Panc1 (cell line): ENCODE results near the gene PHOSPHO2. TPM values are rescaled to one million over a fixed set of nuclear protein-coding genes. Genes with fewer than 3 reads are reported as not detected.

Source experiments
- ATAC-seq: fragments of 200-7000 bp; cut with Tn5 transposase; 2 replicates; pipeline ENCODE4 v1.9.1; 2020; ENCODE audit warnings: mild to moderate bottlenecking, moderate library complexity
- BruUV-seq: library from RNA; stranded (reverse); fragments of 400-500 nt; replicated peaks from 2 replicates; lab custom pipeline; 2021; lab: Mats Ljungman, UMichigan
- CTCF ChIA-PET: fragments of 300-600 bp; sonication (Branson Sonifier 250); formaldehyde crosslinking; loops from one replicate; lab custom pipeline; 2022; ENCODE audit warnings: antibody characterized with exemption; lab: Charles Lee
- POLR2A ChIA-PET: fragments of 300-600 bp; sonication (Branson Sonifier 250); formaldehyde crosslinking; loops from one replicate; lab custom pipeline; 2022; ENCODE audit warnings: antibody characterized with exemption; lab: Charles Lee
- DNase-seq: peaks from one replicate; pipeline ENCODE4 v3.0.0-alpha.2; 2010; ENCODE audit warnings: low read depth, low spot score
- H3K27ac ChIP-seq: 2 replicates; pipeline ENCODE4 v1.5.1; 2011; ENCODE audit warnings: mild to moderate bottlenecking, low read length, inconsistent platforms
- H3K27me3 ChIP-seq: fragments of 200-500 bp; sonication (Bioruptor generic); 2 replicates; pipeline ENCODE4 v1.6.0; 2014; ENCODE audit warnings: low read length, inconsistent platforms; ENCODE audit not compliant: control insufficient read depth, insufficient read depth
- H3K36me3 ChIP-seq: fragments of 200-500 bp; sonication (Bioruptor generic); 2 replicates; pipeline ENCODE4 v1.5.1; 2014; ENCODE audit warnings: inconsistent platforms, mild to moderate bottlenecking, low read length, moderate library complexity; ENCODE audit not compliant: control insufficient read depth, insufficient read depth
- H3K4me1 ChIP-seq: 2 replicates; pipeline ENCODE4 v1.5.1; 2011; ENCODE audit warnings: inconsistent platforms, mild to moderate bottlenecking, low read length, moderate library complexity; ENCODE audit not compliant: control insufficient read depth, insufficient read depth
- H3K4me3 ChIP-seq, 2 experiments: 2 replicates each; pipeline ENCODE4 v1.5.1; 2011 to 2012; ENCODE audit warnings: low read depth in 2 of 2, low read length in 2 of 2, mild to moderate bottlenecking in 2 of 2, inconsistent platforms in 1 of 2, moderate library complexity in 1 of 2
- H3K9me3 ChIP-seq: fragments of 200-500 bp; sonication (Bioruptor generic); 2 replicates; pipeline ENCODE4 v1.5.1; 2014; ENCODE audit warnings: low read depth, mild to moderate bottlenecking, inconsistent platforms, low read length, moderate library complexity; ENCODE audit not compliant: control insufficient read depth, insufficient read depth
- POLR2AphosphoS5 ChIP-seq: IDR thresholded peaks from 2 replicates; pipeline ENCODE4 v1.6.1; 2012; ENCODE audit warnings: mild to moderate bottlenecking, low read depth, low read length, moderate library complexity
- SIN3A ChIP-seq: IDR thresholded peaks from 2 replicates; pipeline ENCODE4 v1.6.1; 2012; ENCODE audit warnings: low read depth, mild to moderate bottlenecking, low read length, moderate library complexity, borderline replicate concordance; ENCODE audit not compliant: insufficient read depth
- TCF7L2 ChIP-seq: IDR thresholded peaks from 2 replicates; pipeline ENCODE4 v1.6.1; 2011; ENCODE audit warnings: mild to moderate bottlenecking, low read depth, low read length, inconsistent platforms
- in situ Hi-C: cut with HindIII; loops from 2 replicates; pipeline ENCODE4 v1.10.0; 2016; ENCODE audit warnings: low sequenced_read_pairs, low pct_unique_long_range_greater_than_20kb
- intact Hi-C: fragments of 100-400 bp; cut with micrococcal nuclease; formaldehyde crosslinking; loops from one replicate; pipeline ENCODE4 v1.10.0; 2022; ENCODE audit not compliant: unreplicated experiment
- total RNA-seq: library from RNA; stranded (reverse); gene quantifications from one replicate; pipeline ENCODE4 v1.2.1, GENCODE V29; 2021; ENCODE audit not compliant: unreplicated experiment
- TF ChIP-seq, protein P1 (sequence below), 2 experiments: IDR thresholded peaks; 2 replicates each; pipeline ENCODE4 v1.6.1; 2011 to 2012; ENCODE audit warnings: low read depth in 2 of 2, control low read depth in 1 of 2, low read length in 1 of 2, mild to moderate bottlenecking in 1 of 2, moderate library complexity in 1 of 2; ENCODE audit not compliant: insufficient read depth in 1 of 2
- TF ChIP-seq, protein P2 (sequence below): fragments of 450-650 bp; IDR thresholded peaks from 2 replicates; pipeline ENCODE4 v1.5.1; 2017; ENCODE audit warnings: mild to moderate bottlenecking

The PHOSPHO2 gene
- total RNA-seq, 1 experiment from 2014 or later, result 6.2 TPM

DNA sequence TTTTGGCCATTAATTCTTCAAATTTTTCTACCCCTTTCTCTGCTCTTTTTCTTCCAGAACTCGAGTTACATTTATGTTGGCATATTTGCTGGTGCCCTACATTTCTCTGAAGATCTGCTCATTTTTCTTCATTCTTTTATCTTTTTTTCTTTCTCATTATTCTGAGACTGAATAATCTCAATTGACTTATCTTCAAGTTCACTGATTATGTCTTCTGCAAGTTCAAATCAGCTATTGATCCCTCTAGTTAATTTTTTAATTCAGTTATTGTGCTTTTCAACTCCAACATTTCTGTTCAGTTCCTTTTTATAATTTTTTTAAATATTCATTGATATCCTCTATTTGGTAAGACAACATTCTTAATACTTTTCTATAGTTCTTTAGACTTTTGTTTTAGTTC is 3.3 kb upstream of the PHOSPHO2 start:
- in situ Hi-C loops, result no loop called here
- no TSS peak for BruUV-seq
- no peak for TF ChIP-seq TCF7L2
- TF ChIP-seq, protein P1, sequence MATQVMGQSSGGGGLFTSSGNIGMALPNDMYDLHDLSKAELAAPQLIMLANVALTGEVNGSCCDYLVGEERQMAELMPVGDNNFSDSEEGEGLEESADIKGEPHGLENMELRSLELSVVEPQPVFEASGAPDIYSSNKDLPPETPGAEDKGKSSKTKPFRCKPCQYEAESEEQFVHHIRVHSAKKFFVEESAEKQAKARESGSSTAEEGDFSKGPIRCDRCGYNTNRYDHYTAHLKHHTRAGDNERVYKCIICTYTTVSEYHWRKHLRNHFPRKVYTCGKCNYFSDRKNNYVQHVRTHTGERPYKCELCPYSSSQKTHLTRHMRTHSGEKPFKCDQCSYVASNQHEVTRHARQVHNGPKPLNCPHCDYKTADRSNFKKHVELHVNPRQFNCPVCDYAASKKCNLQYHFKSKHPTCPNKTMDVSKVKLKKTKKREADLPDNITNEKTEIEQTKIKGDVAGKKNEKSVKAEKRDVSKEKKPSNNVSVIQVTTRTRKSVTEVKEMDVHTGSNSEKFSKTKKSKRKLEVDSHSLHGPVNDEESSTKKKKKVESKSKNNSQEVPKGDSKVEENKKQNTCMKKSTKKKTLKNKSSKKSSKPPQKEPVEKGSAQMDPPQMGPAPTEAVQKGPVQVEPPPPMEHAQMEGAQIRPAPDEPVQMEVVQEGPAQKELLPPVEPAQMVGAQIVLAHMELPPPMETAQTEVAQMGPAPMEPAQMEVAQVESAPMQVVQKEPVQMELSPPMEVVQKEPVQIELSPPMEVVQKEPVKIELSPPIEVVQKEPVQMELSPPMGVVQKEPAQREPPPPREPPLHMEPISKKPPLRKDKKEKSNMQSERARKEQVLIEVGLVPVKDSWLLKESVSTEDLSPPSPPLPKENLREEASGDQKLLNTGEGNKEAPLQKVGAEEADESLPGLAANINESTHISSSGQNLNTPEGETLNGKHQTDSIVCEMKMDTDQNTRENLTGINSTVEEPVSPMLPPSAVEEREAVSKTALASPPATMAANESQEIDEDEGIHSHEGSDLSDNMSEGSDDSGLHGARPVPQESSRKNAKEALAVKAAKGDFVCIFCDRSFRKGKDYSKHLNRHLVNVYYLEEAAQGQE (IDR thresholded peaks at IDR 0.05; ENCODE audit: insufficient read depth in 1 of 2, low read depth in 2 of 2, low read length in 1 of 2), result no peak
- TF ChIP-seq POLR2AphosphoS5, result no peak
- no peak for TF ChIP-seq SIN3A
- TF ChIP-seq, protein P2, sequence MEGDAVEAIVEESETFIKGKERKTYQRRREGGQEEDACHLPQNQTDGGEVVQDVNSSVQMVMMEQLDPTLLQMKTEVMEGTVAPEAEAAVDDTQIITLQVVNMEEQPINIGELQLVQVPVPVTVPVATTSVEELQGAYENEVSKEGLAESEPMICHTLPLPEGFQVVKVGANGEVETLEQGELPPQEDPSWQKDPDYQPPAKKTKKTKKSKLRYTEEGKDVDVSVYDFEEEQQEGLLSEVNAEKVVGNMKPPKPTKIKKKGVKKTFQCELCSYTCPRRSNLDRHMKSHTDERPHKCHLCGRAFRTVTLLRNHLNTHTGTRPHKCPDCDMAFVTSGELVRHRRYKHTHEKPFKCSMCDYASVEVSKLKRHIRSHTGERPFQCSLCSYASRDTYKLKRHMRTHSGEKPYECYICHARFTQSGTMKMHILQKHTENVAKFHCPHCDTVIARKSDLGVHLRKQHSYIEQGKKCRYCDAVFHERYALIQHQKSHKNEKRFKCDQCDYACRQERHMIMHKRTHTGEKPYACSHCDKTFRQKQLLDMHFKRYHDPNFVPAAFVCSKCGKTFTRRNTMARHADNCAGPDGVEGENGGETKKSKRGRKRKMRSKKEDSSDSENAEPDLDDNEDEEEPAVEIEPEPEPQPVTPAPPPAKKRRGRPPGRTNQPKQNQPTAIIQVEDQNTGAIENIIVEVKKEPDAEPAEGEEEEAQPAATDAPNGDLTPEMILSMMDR, result no peak
- no peak for ATAC-seq
- no peaks in the 10 kb centered on the region for H3K27me3 ChIP-seq
- no peak overlapping the region for H3K27ac ChIP-seq
- CTCF ChIA-PET, result interaction anchor here (0.8 kb wide), 1 partner anchor 639 kb away, joined by 5 read pairs; no protein-coding TSS in a partner anchor
- no peaks in the 10 kb centered on the region; the same call in 1 of the 2 replicates for H3K36me3 ChIP-seq
- DNase-seq, result no peak
- POLR2A ChIA-PET, result no interaction called here
- peaks cover 5% of the 10 kb centered on the region; the same call in 1 of the 2 replicates for H3K9me3 ChIP-seq
- no peak overlapping the region for H3K4me3 ChIP-seq
- peaks cover 11% of the 10 kb centered on the region for H3K4me1 ChIP-seq
- intact Hi-C loops, result no loop called here

- Histone ChIP-seq H3K4me1 (peaks cover 11% of the 10 kb centered on the region), H3K27ac (no peak overlapping the region), H3K9me3 (peaks cover 5% of the 10 kb centered on the region; the same call in 1 of the 2 replicates), H3K4me3 (no peak overlapping the region), H3K27me3 (no peaks in the 10 kb centered on the region), H3K36me3 (no peaks in the 10 kb centered on the region; the same call in 1 of the 2 replicates)
- POLR2A ChIA-PET, result interaction anchor here (0.6 kb wide), 1 partner anchor 58 kb away, joined by 3 read pairs; no protein-coding TSS in a partner anchor
- no peak for TF ChIP-seq TCF7L2
- ATAC-seq (no peak), DNase-seq (no peak)
- in situ Hi-C loops, result no loop called here
- TSS peak; percentile 92 for BruUV-seq
- intact Hi-C loops, result no loop called here
- CTCF ChIA-PET, result no interaction called here
Observed at GRCh38 chr2:169692718-169693117, 1.6 kb upstream of the PHOSPHO2 start.

- Histone ChIP-seq H3K36me3 (no peaks in the 10 kb centered on the region; the same call in none of the 2 replicates), H3K27ac (no peak overlapping the region), H3K4me1 (peaks cover 11% of the 10 kb centered on the region), H3K9me3 (peaks cover 5% of the 10 kb centered on the region; the same call in 1 of the 2 replicates), H3K27me3 (no peaks in the 10 kb centered on the region), H3K4me3 (peak overlapping the region; percentile 73 to 89; a peak in 3 of 4 replicates)
- CTCF ChIA-PET, result no interaction called here
- POLR2A ChIA-PET, result interaction anchor here (0.6 kb wide), 2 partner anchors 57 to 203 kb away, joined by 3 to 11 read pairs; no protein-coding TSS in a partner anchor
- BruUV-seq, result no TSS peak
- intact Hi-C loops, result no loop called here
- TF ChIP-seq, protein P1 (IDR thresholded peaks at IDR 0.05; ENCODE audit: insufficient read depth in 1 of 2, low read depth in 2 of 2, low read length in 1 of 2), result no peak
- TF ChIP-seq, protein P2, result peak; percentile 28; the same call in 1 of the 2 replicates
- TF ChIP-seq POLR2AphosphoS5, result no peak
- no peak for DNase-seq
- in situ Hi-C loops, result no loop called here
- ATAC-seq, result no peak
Observed at GRCh38 chr2:169693360-169693759, 909 bp upstream of the PHOSPHO2 start.
